CD8-positive, alpha-beta memory T cell (primary cell): ENCODE data around the gene IL1RAPL1. TPM values are rescaled to one million over a fixed set of nuclear protein-coding genes. Genes with fewer than 3 reads are reported as not detected.

Source experiments
- CTCF ChIA-PET: fragments of 350-600 bp; sonication (Branson Sonifier 250); formaldehyde crosslinking; loops from one replicate; lab custom pipeline; 2021; ENCODE audit warnings: antibody characterized with exemption; lab: Charles Lee
- POLR2A ChIA-PET: fragments of 350-600 bp; sonication (Branson Sonifier 250); formaldehyde crosslinking; loops from one replicate; lab custom pipeline; 2021; ENCODE audit warnings: antibody characterized with exemption; lab: Charles Lee
- DNase-seq, 5 donors: peaks; one replicate each; pipeline versions ENCODE4 v3.0.0 to v3.0.0-alpha.2; 2020 to 2022; ENCODE audit warnings: mixed read lengths in 1 of 5
- H3K27ac ChIP-seq: one replicate; pipeline ENCODE4 v1.7.0; 2013; ENCODE audit warnings: low read depth, mild to moderate bottlenecking, low read length, moderate library complexity
- H3K27me3 ChIP-seq: 2 replicates; pipeline ENCODE4 v1.7.0; 2013; ENCODE audit warnings: low read length, mild to moderate bottlenecking; ENCODE audit not compliant: insufficient read depth, poor library complexity, severe bottlenecking
- H3K36me3 ChIP-seq: 2 replicates; pipeline ENCODE4 v1.7.0; 2013; ENCODE audit warnings: mild to moderate bottlenecking, low read length, moderate library complexity; ENCODE audit not compliant: insufficient read depth
- H3K4me1 ChIP-seq: 2 replicates; pipeline ENCODE4 v1.7.0; 2013; ENCODE audit warnings: mild to moderate bottlenecking, low read length, moderate library complexity; ENCODE audit not compliant: insufficient read depth
- H3K4me3 ChIP-seq: 2 replicates; pipeline ENCODE4 v1.7.0; 2013; ENCODE audit warnings: mild to moderate bottlenecking, low read length
- H3K9me3 ChIP-seq: 2 replicates; pipeline ENCODE4 v1.7.0; 2013; ENCODE audit warnings: mild to moderate bottlenecking, low read length
- H3K27ac Mint-ChIP-seq, 8 donors: one replicate each; pipeline ENCODE4 v1.8.0; 2020 to 2021; ENCODE audit warnings: mixed read lengths in 8 of 8, mild to moderate bottlenecking in 6 of 8, inconsistent platforms in 3 of 8, moderate library complexity in 3 of 8
- H3K27me3 Mint-ChIP-seq, 2 donors: one replicate each; pipeline ENCODE4 v1.8.0; 2020 to 2021; ENCODE audit warnings: mixed read lengths in 2 of 2, mild to moderate bottlenecking in 1 of 2, moderate library complexity in 1 of 2
- H3K36me3 Mint-ChIP-seq, 3 donors: one replicate each; pipeline ENCODE4 v1.8.0; 2020 to 2021; ENCODE audit warnings: mixed read lengths in 3 of 3, inconsistent platforms in 1 of 3, mild to moderate bottlenecking in 1 of 3
- H3K4me1 Mint-ChIP-seq, 3 donors: one replicate each; pipeline ENCODE4 v1.8.0; 2020 to 2021; ENCODE audit warnings: mixed read lengths in 3 of 3, inconsistent platforms in 1 of 3, mild to moderate bottlenecking in 1 of 3
- H3K4me3 Mint-ChIP-seq, 7 donors: one replicate each; pipeline ENCODE4 v1.8.0; 2020 to 2021; ENCODE audit warnings: mixed read lengths in 7 of 7, mild to moderate bottlenecking in 6 of 7, moderate library complexity in 4 of 7, inconsistent platforms in 2 of 7
- H3K9me3 Mint-ChIP-seq, 5 donors: one replicate each; pipeline ENCODE4 v1.8.0; 2020 to 2022; ENCODE audit warnings: mixed read lengths in 5 of 5, mild to moderate bottlenecking in 3 of 5, moderate library complexity in 2 of 5, inconsistent platforms in 1 of 5
- polyA plus RNA-seq: library from polyadenylated mRNA; unstranded; fragments of 300-500 nt; fragmentation: Illumina TruSeq; gene quantifications from one replicate; pipeline ENCODE4 v1.2.3, GENCODE V29; 2021
- total RNA-seq, 2 experiments: library from RNA; stranded (reverse); gene quantifications; one replicate each; pipeline ENCODE4 v1.2.3, GENCODE V29; 2021

The IL1RAPL1 gene
- total and polyA plus RNA-seq, 3 experiments from 2014 or later = not detected

DNA sequence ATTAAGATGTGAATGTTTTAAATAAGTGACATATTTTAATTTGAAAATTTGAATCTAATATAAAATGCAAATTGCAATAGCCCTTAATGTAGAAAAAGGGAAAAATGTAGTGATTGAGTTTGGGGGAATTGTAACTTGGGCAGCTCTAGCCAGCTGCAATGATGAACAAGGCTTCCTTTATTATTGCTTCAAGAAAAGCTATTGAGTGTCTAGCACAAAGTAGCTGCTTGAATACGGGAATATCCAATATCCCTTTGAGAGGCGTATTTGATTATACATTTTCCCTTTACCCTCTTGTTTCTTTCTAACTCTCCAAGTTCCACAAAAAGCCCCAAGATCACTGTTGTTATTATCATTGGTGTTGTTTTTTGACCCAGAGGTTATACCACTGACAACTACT, 21.8 kb downstream of the IL1RAPL1 start:
- H3K36me3 ChIP-seq = no peaks in the 10 kb centered on the region
- CTCF ChIA-PET = no interaction called here
- peaks cover 3 to 5% (median 4%) of the 10 kb centered on the region in 5 donors for H3K9me3 Mint-ChIP-seq

DNA sequence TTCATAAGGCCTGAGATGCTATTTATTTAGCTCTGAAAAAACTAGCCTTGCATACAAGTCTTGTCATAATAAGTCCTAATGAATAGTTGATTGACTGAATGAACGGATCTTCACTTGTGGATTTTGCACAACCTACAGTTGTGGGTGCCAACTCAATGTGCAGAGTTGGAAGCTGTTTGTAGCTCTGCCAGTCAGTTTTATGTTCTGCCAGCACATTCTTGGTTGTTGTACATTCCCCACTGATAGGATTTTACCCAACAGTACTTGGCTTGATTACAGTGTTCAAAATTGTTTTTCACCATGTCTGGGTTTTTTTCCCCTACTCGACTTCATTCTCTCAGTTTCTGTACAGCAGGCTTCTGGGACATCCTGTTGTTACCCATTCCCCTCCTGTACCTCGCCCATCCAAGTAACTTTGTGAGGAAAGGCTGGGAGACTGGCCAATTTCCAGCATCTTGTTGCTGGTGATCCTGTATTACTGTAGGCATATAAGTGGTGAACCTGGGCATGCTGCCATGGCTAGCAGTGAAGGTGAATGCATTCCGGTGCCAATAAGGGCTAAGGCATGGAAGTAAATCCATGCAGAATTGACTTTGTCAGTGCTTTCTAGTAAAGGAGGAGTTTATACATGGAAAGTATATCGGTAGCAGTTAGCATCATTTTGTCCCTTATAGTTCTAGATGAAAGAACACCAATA, 22.8 kb downstream of the IL1RAPL1 start:
- H3K4me1 Mint-ChIP-seq = no peaks in the 10 kb centered on the region
- Histone ChIP-seq H3K9me3 (no peaks in the 10 kb centered on the region), H3K4me1 (no peaks in the 10 kb centered on the region), H3K27me3 (no peaks in the 10 kb centered on the region), H3K36me3 (no peaks in the 10 kb centered on the region), H3K4me3 (no peak overlapping the region), H3K27ac (no peak overlapping the region)
- H3K27me3 Mint-ChIP-seq = no peaks in the 10 kb centered on the region
- ChIA-PET CTCF (no interaction called here), POLR2A (no interaction called here)
- no peak overlapping the region for H3K27ac Mint-ChIP-seq
- no peak overlapping the region for H3K4me3 Mint-ChIP-seq
- H3K9me3 Mint-ChIP-seq = peaks cover 3 to 4% (median 3%) of the 10 kb centered on the region in 5 donors
- no peak for DNase-seq
- no peaks in the 10 kb centered on the region for H3K36me3 Mint-ChIP-seq

More for the DNA sequence above, 21.8 kb downstream of the IL1RAPL1 start:
- Histone ChIP-seq H3K9me3 (no peaks in the 10 kb centered on the region), H3K4me1 (no peaks in the 10 kb centered on the region), H3K27ac (no peak overlapping the region), H3K4me3 (no peak overlapping the region), H3K27me3 (no peaks in the 10 kb centered on the region)
- no peak for DNase-seq
- H3K4me3 Mint-ChIP-seq = no peak overlapping the region
- H3K4me1 Mint-ChIP-seq = no peaks in the 10 kb centered on the region
- H3K27ac Mint-ChIP-seq = no peak overlapping the region
- POLR2A ChIA-PET = no interaction called here
- H3K27me3 Mint-ChIP-seq = no peaks in the 10 kb centered on the region
- no peaks in the 10 kb centered on the region for H3K36me3 Mint-ChIP-seq

DNA sequence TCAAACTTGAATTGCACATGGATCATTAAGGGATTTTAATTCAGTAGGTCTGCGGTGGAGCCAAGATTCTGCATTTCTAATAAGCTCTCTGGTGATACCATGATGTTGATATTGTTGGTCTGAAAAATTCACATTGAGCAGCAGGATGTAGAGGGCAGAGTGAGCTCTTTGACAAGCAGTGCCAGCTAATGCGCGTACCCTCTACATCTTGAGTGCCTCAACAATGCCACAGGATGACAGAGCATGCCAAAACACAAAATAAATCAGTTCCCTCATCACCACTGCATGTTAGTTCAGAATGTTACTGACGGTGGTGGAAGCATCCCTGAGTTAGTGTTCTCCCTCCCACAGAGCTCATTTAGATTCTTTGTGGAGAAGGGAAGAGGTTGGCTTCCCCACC, 23.5 kb downstream of the IL1RAPL1 start:
- Histone ChIP-seq H3K9me3 (no peaks in the 10 kb centered on the region), H3K36me3 (no peaks in the 10 kb centered on the region), H3K4me3 (no peak overlapping the region), H3K4me1 (no peaks in the 10 kb centered on the region), H3K27ac (no peak overlapping the region), H3K27me3 (no peaks in the 10 kb centered on the region)
- H3K27ac Mint-ChIP-seq = no peak overlapping the region
- H3K4me1 Mint-ChIP-seq = no peaks in the 10 kb centered on the region
- POLR2A ChIA-PET = no interaction called here
- no peaks in the 10 kb centered on the region for H3K36me3 Mint-ChIP-seq
- peaks cover 0 to 4% (median 2%) of the 10 kb centered on the region in 5 donors for H3K9me3 Mint-ChIP-seq
- no peaks in the 10 kb centered on the region for H3K27me3 Mint-ChIP-seq
- CTCF ChIA-PET = no interaction called here
- no peak for DNase-seq
- H3K4me3 Mint-ChIP-seq = no peak overlapping the region

DNA sequence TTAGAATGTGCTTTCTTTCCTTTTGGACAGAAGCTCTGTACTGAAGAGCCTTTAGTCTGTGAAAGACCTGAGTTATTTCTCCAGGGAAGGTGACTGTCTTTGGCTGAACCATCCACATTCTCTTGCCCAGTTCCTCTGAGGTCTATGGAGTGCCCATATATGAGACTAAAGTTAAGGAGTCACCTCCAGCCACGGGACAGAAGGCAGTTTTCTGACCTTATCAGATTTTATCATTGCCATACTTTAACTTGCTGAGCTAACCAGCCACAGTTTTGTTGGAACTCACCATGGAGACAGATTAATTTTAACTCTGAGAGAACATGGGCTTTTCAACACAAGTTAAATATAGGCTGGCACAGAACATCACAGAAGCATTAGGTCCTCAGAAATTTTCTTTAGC, 26.3 kb downstream of the IL1RAPL1 start:
- ChIA-PET CTCF (interaction anchor here (0.7 kb wide), 1 partner anchor 61 kb away, joined by 3 read pairs; no protein-coding TSS in a partner anchor), POLR2A (no interaction called here)
- no peaks in the 10 kb centered on the region for H3K4me1 Mint-ChIP-seq
- no peak for DNase-seq
- Histone ChIP-seq H3K36me3 (no peaks in the 10 kb centered on the region), H3K27ac (no peak overlapping the region), H3K9me3 (no peaks in the 10 kb centered on the region), H3K4me1 (no peaks in the 10 kb centered on the region), H3K4me3 (no peak overlapping the region), H3K27me3 (no peaks in the 10 kb centered on the region)
- H3K27me3 Mint-ChIP-seq = no peaks in the 10 kb centered on the region
- H3K4me3 Mint-ChIP-seq = no peak overlapping the region
- no peaks in the 10 kb centered on the region for H3K36me3 Mint-ChIP-seq
- no peak overlapping the region for H3K27ac Mint-ChIP-seq
- H3K9me3 Mint-ChIP-seq = peaks cover 0 to 4% (median 0%) of the 10 kb centered on the region in 5 donors

DNA sequence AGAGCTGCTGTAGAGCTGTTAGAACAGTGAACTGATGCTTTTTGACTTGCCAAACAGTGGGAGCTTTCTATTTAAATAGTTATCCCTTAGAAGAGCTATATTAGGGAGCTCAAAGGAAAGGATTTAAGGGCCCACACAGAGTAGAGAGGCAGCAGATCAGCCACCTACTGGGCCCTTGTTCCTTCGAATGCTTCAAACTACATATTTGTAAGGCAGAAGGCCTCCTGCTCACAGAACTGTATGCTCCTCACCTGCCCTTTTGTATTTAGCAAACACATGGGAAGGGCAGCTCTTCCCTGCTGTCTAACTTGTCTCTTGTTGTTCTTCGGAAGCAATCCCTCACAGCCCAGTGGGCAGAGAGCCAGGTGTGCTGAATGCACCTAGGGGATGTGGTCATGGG, 38.0 kb downstream of the IL1RAPL1 start:
- Mint-ChIP-seq H3K27ac (no peak overlapping the region), H3K4me3 (no peak overlapping the region), H3K36me3 (no peaks in the 10 kb centered on the region), H3K27me3 (peaks cover 0 to 3% of the 10 kb centered on the region in 2 donors), H3K9me3 (no peaks in the 10 kb centered on the region), H3K4me1 (no peaks in the 10 kb centered on the region)
- no peak overlapping the region for H3K4me3 ChIP-seq
- no peaks in the 10 kb centered on the region for H3K36me3 ChIP-seq
- no peak overlapping the region for H3K27ac ChIP-seq
- no peaks in the 10 kb centered on the region for H3K27me3 ChIP-seq
- no peaks in the 10 kb centered on the region for H3K9me3 ChIP-seq
- H3K4me1 ChIP-seq = no peaks in the 10 kb centered on the region
- CTCF ChIA-PET = no interaction called here
- POLR2A ChIA-PET = no interaction called here
- no peak for DNase-seq

DNA sequence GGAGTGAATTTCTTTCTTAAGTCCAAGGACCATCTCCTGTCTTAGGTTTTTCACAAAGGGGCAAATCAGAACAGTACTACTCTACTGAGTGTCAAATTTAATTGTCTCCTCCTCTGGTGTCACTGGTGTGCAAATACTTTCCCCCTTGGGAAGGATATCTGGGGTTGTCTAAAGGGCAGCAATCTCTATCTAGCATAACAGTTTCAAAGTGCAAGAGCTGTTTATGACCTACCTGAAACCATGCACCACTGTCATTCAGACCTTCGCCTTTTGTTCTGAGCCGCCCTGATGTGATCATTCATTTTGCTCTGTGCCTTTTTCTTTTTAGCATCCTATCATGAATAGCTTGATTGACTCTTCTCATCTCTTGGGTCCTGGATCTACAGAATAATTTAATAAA, 39.3 kb downstream of the IL1RAPL1 start:
- no peak for DNase-seq
- Histone ChIP-seq H3K36me3 (no peaks in the 10 kb centered on the region), H3K27me3 (no peaks in the 10 kb centered on the region), H3K9me3 (no peaks in the 10 kb centered on the region), H3K4me3 (no peak overlapping the region), H3K27ac (no peak overlapping the region), H3K4me1 (no peaks in the 10 kb centered on the region)
- H3K36me3 Mint-ChIP-seq = no peaks in the 10 kb centered on the region
- no peaks in the 10 kb centered on the region for H3K4me1 Mint-ChIP-seq
- CTCF ChIA-PET = no interaction called here
- H3K27me3 Mint-ChIP-seq = peaks cover 0 to 3% of the 10 kb centered on the region in 2 donors
- H3K27ac Mint-ChIP-seq = no peak overlapping the region
- peaks cover 0 to 7% (median 0%) of the 10 kb centered on the region in 5 donors for H3K9me3 Mint-ChIP-seq
- POLR2A ChIA-PET = no interaction called here
- no peak overlapping the region for H3K4me3 Mint-ChIP-seq

DNA sequence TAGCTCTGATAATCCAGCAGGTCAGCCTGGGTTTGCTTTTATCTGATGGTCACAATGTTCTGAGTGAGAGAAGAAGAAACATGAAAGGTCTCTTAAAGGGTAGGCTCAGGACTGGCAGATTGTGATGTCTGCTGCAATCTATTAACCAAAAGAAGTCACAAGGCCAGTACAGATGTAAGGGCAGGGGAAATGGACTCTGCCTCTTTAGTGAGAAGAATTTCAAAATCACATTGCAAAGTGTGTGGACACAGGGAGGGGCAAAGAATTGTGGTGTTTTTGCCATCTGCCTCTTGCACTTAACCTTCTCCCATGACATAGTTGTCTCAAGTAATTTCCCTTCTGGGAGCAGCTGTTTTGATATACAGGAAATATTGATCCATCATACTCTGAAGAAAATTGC, 40.9 kb downstream of the IL1RAPL1 start:
- ChIA-PET POLR2A (no interaction called here), CTCF (no interaction called here)
- H3K27ac Mint-ChIP-seq = no peak overlapping the region
- H3K36me3 Mint-ChIP-seq = no peaks in the 10 kb centered on the region
- no peaks in the 10 kb centered on the region for H3K4me1 ChIP-seq
- no peak overlapping the region for H3K27ac ChIP-seq
- H3K4me3 Mint-ChIP-seq = no peak overlapping the region
- H3K27me3 Mint-ChIP-seq = peaks cover 0 to 3% of the 10 kb centered on the region in 2 donors
- DNase-seq = no peak
- H3K27me3 ChIP-seq = no peaks in the 10 kb centered on the region
- H3K4me3 ChIP-seq = no peak overlapping the region
- H3K36me3 ChIP-seq = no peaks in the 10 kb centered on the region
- peaks cover 0 to 7% (median 0%) of the 10 kb centered on the region in 5 donors for H3K9me3 Mint-ChIP-seq
- H3K9me3 ChIP-seq = no peaks in the 10 kb centered on the region
- no peaks in the 10 kb centered on the region for H3K4me1 Mint-ChIP-seq

DNA sequence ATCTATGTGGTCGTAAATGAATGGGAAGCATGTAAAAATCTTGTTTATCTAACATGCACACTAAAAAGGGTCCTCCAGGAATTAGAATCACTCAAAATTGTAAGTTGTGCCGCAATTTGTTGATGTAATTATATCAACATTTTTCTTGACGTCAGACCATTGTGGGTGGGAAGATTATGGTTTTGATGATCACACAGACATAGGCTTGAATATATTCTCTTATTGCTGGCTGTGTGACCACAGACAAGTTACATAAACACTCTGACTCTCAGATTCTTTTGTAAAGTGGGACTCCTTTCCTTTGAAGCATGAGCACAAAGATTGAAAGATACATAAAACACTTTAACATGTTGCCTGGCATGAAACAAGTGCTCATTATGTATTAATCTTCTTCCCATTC, 51.5 kb downstream of the IL1RAPL1 start:
- no peak overlapping the region for H3K27ac ChIP-seq
- no peaks in the 10 kb centered on the region for H3K4me1 Mint-ChIP-seq
- H3K4me1 ChIP-seq = no peaks in the 10 kb centered on the region
- no peaks in the 10 kb centered on the region for H3K27me3 ChIP-seq
- no peaks in the 10 kb centered on the region for H3K36me3 Mint-ChIP-seq
- no peak overlapping the region for H3K4me3 ChIP-seq
- H3K27me3 Mint-ChIP-seq = peaks cover 0 to 2% of the 10 kb centered on the region in 2 donors
- no peaks in the 10 kb centered on the region for H3K9me3 ChIP-seq
- no peak overlapping the region for H3K27ac Mint-ChIP-seq
- DNase-seq = no peak
- H3K4me3 Mint-ChIP-seq = no peak overlapping the region
- no peaks in the 10 kb centered on the region for H3K36me3 ChIP-seq
- ChIA-PET CTCF (no interaction called here), POLR2A (no interaction called here)
- peaks cover 3 to 11% (median 6%) of the 10 kb centered on the region in 5 donors for H3K9me3 Mint-ChIP-seq
